GM18526 (cell line): Measurements from ENCODE around the gene LDLRAD3.

ENCODE experiments used
- POLR2A ChIP-seq: IDR thresholded peaks from 3 replicates; pipeline ENCODE4 v1.6.1; 2011; ENCODE audit not compliant: insufficient read length; ENCODE audit errors: extremely low read depth

LDLRAD3 gene

GRCh38 chr11:36142439-36142838, 198.6 kb downstream of the LDLRAD3 start:
- TF ChIP-seq POLR2A = no peak

GRCh38 chr11:36142879-36143278, 199.0 kb downstream of the LDLRAD3 start:
- no peak for TF ChIP-seq POLR2A

- TF ChIP-seq POLR2A = no peak
These were observed 202.6 kb downstream of the LDLRAD3 start for GRCh38 chr11:36146437-36146836.

- no peak for TF ChIP-seq POLR2A
These were observed 203.6 kb downstream of the LDLRAD3 start for GRCh38 chr11:36147491-36147890.

GRCh38 chr11:36148701-36149100, 204.8 kb downstream of the LDLRAD3 start:
- TF ChIP-seq POLR2A = no peak

- TF ChIP-seq POLR2A = no peak
These were observed 205.8 kb downstream of the LDLRAD3 start for GRCh38 chr11:36149538-36150242.

- TF ChIP-seq POLR2A = no peak
These were observed 207.1 kb downstream of the LDLRAD3 start for GRCh38 chr11:36150986-36151385.

- no peak for TF ChIP-seq POLR2A
These were observed 208.2 kb downstream of the LDLRAD3 start for GRCh38 chr11:36151933-36152580.

GRCh38 chr11:36153551-36153950, 209.7 kb downstream of the LDLRAD3 start:
- TF ChIP-seq POLR2A = no peak

GRCh38 chr11:36155124-36155561, 211.3 kb downstream of the LDLRAD3 start:
- no peak for TF ChIP-seq POLR2A

- TF ChIP-seq POLR2A = no peak
These were observed 211.9 kb downstream of the LDLRAD3 start for GRCh38 chr11:36155770-36156160.

GRCh38 chr11:36156161-36156816, 212.4 kb downstream of the LDLRAD3 start:
- no peak for TF ChIP-seq POLR2A

GRCh38 chr11:36156817-36157519, 213.1 kb downstream of the LDLRAD3 start:
- TF ChIP-seq POLR2A = no peak

GRCh38 chr11:36160091-36160490, 216.2 kb downstream of the LDLRAD3 start:
- no peak for TF ChIP-seq POLR2A

GRCh38 chr11:36161572-36161971, 217.7 kb downstream of the LDLRAD3 start:
- TF ChIP-seq POLR2A = no peak
